Natural killer cell (primary cell): ENCODE data around the gene EP400. TPM values are rescaled to one million over a fixed set of nuclear protein-coding genes. Genes with fewer than 3 reads are reported as not detected.

ENCODE experiments used
- ATAC-seq, 3 donors: fragments of 150-1000 bp in 2 of 3; fragments of 200-7000 bp in 1 of 3; cut with Tn5 transposase; 1 replicate in 1 of 3; 2 replicates in 2 of 3; pipeline ENCODE4 v1.10.0; 2021; ENCODE audit warnings: mild to moderate bottlenecking in 2 of 3, moderate library complexity in 2 of 3
- DNase-seq, 2 donors: peaks; one replicate each; pipeline versions ENCODE4 v3.0.0 to v3.0.0-alpha.2; 2013 to 2021; ENCODE audit warnings: mixed read lengths in 1 of 2
- H3K27ac ChIP-seq: one replicate; pipeline ENCODE4 v1.5.1; 2013; ENCODE audit warnings: mild to moderate bottlenecking, low read length
- H3K27me3 ChIP-seq: one replicate; pipeline ENCODE4 v1.6.1; 2013; ENCODE audit warnings: low read length; ENCODE audit not compliant: control insufficient read depth, insufficient read depth
- H3K36me3 ChIP-seq: one replicate; pipeline ENCODE4 v1.6.1; 2013; ENCODE audit warnings: low read length; ENCODE audit not compliant: control insufficient read depth, insufficient read depth
- H3K4me1 ChIP-seq: one replicate; pipeline ENCODE4 v1.6.1; 2013; ENCODE audit warnings: low read length; ENCODE audit not compliant: control insufficient read depth, insufficient read depth
- H3K4me3 ChIP-seq: one replicate; pipeline ENCODE4 v1.5.1; 2013; ENCODE audit warnings: low read length
- H3K9me3 ChIP-seq: one replicate; pipeline ENCODE4 v1.6.1; 2013; ENCODE audit warnings: low read length; ENCODE audit not compliant: control insufficient read depth, insufficient read depth
- H3K27ac Mint-ChIP-seq, 2 donors: one replicate each; pipeline ENCODE4 v1.8.0; 2022; ENCODE audit warnings: mild to moderate bottlenecking in 2 of 2, mixed read lengths in 2 of 2, moderate library complexity in 1 of 2
- H3K27me3 Mint-ChIP-seq, 2 donors: one replicate each; pipeline ENCODE4 v1.8.0; 2022; ENCODE audit warnings: low read depth in 2 of 2, mixed read lengths in 2 of 2
- H3K36me3 Mint-ChIP-seq: one replicate; pipeline ENCODE4 v1.8.0; 2022; ENCODE audit warnings: mixed read lengths
- H3K4me1 Mint-ChIP-seq, 2 donors: one replicate each; pipeline ENCODE4 v1.8.0; 2022; ENCODE audit warnings: mixed read lengths in 2 of 2
- H3K4me3 Mint-ChIP-seq: one replicate; pipeline ENCODE4 v1.8.0; 2022; ENCODE audit warnings: mild to moderate bottlenecking, moderate library complexity, mixed read lengths
- H3K9me3 Mint-ChIP-seq, 2 donors: one replicate each; pipeline ENCODE4 v1.8.0; 2022; ENCODE audit warnings: mixed read lengths in 2 of 2
- WGBS: methylation state at CpG from one replicate; pipeline ENCODE4 v1.1.7; 2013; ENCODE audit warnings: missing lambda C conversion rate; ENCODE audit not compliant: insufficient coverage; 5-methylcytosine and 5-hydroxymethylcytosine counted together
- intact Hi-C: fragments of 100-400 bp; cut with micrococcal nuclease; formaldehyde crosslinking; loops from one replicate; pipeline ENCODE4 v1.14.2; 2022
- total RNA-seq, 4 donors: library from RNA; stranded (reverse); fragments of 120-200 nt in 1 of 4; gene quantifications; one replicate each; pipeline versions ENCODE4 v1.2.3 to v1.2.4, GENCODE V29; 2013 to 2022
- TF ChIP-seq, protein P1 (sequence below): fragments of 200-600 bp; IDR thresholded peaks from one replicate; pipeline ENCODE4 v1.8.0; 2022; ENCODE audit warnings: antibody characterized with exemption

The EP400 gene
- total RNA-seq, 3 donors from 2014 or later (not counting 1 experiment from before 2014, with no cell fraction given), result 62.8 to 81.1 (median 80.1) TPM

DNA sequence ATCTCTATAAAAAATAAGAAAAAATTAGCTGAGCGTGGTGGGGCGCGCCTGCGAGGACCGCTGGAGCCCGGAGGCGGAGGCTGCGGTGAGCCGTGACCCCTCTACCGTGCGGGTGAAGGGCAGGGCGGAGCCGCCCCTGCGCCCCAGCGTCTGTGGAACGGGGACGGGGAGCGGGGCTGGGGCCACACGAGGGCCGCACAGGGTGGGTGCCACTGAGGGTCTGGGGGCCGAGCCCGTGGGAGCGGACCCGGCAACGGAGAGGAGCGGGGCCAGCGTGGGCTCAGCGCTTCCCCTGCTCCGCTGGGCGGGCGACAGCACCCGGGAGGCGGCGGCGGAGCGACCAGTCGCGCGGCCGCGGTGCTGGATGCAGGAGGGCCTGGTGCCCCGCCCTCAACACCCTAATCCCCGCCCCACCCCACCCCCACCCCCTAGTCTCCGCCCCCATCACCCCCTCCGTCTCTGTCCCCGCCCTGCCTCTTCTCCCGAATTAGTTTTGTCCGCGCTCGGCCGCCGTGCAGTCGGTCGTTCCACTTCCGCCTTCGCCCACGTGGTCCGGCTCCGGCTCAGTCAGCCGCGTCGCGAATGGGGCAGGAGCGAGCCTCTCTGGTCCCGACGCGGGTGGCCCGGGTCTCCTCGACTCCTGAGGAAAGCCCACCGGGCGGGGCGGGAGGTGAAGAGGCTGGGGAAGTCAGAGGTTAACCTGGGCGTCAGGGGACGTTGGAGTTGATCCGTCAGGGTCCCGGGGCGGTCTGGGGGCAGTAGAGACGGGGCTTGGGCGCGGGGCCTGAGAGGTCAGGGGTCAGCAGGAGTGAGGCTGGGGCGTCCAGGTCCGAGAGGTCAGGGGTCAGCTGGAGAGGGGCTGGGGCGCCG is 20.8 kb upstream of the EP400 start, which contains the start of gene PUS1:
PUS1 (plus strand) TSS at position 566 of the 870 bp plus-strand sequence. CDS start 447 bp downstream, outside the sequence.
- Histone ChIP-seq H3K4me1 (peaks cover 30% of the 10 kb centered on the region), H3K27ac (peak within 1 kb of the TSS; percentile 43), H3K9me3 (no peaks in the 10 kb centered on the region), H3K27me3 (no peaks in the 10 kb centered on the region), H3K36me3 (peaks cover 23% of the 10 kb centered on the region), H3K4me3 (peak within 1 kb of the TSS; percentile 73)
- Mint-ChIP-seq H3K4me1 (peaks cover 9 to 26% of the 10 kb centered on the region in 2 donors), H3K27ac (peak within 1 kb of the TSS; percentile 83 to 95), H3K27me3 (no peaks in the 10 kb centered on the region), H3K4me3 (peak within 1 kb of the TSS; percentile 97), H3K36me3 (no peaks in the 10 kb centered on the region), H3K9me3 (no peaks in the 10 kb centered on the region)
- TF ChIP-seq, protein P1, sequence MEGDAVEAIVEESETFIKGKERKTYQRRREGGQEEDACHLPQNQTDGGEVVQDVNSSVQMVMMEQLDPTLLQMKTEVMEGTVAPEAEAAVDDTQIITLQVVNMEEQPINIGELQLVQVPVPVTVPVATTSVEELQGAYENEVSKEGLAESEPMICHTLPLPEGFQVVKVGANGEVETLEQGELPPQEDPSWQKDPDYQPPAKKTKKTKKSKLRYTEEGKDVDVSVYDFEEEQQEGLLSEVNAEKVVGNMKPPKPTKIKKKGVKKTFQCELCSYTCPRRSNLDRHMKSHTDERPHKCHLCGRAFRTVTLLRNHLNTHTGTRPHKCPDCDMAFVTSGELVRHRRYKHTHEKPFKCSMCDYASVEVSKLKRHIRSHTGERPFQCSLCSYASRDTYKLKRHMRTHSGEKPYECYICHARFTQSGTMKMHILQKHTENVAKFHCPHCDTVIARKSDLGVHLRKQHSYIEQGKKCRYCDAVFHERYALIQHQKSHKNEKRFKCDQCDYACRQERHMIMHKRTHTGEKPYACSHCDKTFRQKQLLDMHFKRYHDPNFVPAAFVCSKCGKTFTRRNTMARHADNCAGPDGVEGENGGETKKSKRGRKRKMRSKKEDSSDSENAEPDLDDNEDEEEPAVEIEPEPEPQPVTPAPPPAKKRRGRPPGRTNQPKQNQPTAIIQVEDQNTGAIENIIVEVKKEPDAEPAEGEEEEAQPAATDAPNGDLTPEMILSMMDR, result no peak
- peak; percentile 87 to 95 (median 90) for ATAC-seq
- intact Hi-C loops, result loop anchor here (1.0 kb wide), 2 partner anchors 20 to 33 kb away; partner anchors contain the start of gene EP400
- under 1% methylated on average over 73 of the region's 84 CpGs for WGBS
- peak; percentile 90 to 97 for DNase-seq

DNA sequence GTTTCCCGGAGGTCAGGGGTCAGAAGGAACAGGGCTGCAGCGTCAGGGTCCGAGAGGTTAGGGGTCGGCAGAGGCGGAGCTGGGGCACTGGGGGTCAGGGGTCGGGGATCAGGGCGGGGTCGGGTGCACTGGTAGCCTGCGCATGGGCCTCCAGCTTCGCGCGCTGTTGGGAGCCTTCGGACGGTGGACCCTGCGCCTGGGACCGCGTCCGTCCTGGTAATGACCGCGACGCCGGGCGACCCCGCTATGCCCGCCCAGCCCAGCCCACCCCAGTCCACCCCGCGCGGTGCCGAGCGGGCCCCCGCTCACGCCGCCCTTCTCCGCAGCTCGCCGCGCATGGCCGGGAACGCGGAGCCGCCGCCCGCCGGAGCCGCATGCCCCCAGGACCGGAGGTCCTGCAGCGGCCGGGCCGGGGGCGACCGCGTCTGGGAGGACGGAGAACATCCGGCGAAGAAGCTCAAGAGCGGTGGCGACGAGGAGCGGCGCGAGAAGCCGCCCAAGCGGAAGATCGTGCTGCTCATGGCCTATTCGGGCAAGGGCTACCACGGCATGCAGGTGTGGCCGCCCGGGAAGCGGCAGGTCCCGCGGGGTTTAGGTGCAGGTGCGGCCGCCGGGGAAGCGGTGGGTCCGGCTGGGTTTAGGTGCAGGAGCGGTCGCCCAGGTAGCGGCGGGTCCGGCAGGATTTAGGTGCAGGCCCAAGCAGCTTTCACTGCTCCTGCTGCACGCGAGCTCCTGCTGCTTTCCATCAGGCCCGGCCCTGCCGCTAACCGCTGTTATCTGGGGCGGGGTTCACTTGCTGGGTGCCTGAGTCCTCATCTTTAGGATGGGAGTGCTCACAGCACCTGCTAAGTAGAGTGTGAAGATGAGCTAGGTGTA is 19.9 kb upstream of the EP400 start:
- Histone ChIP-seq H3K4me1 (peaks cover 22% of the 10 kb centered on the region), H3K4me3 (peak overlapping the region; percentile 73), H3K36me3 (peaks cover 30% of the 10 kb centered on the region), H3K27me3 (no peaks in the 10 kb centered on the region), H3K27ac (peak overlapping the region; percentile 36), H3K9me3 (no peaks in the 10 kb centered on the region)
- no peaks in the 10 kb centered on the region for H3K9me3 Mint-ChIP-seq
- H3K27ac Mint-ChIP-seq, result peak overlapping the region; percentile 83 to 95
- H3K4me3 Mint-ChIP-seq, result peak overlapping the region; percentile 97
- intact Hi-C loops, result loop anchor here (1.0 kb wide), 2 partner anchors 19 to 34 kb away; partner anchors contain the start of gene EP400
- under 1% methylated on average over 87 of the region's 87 CpGs for WGBS
- H3K27me3 Mint-ChIP-seq, result no peaks in the 10 kb centered on the region
- no peaks in the 10 kb centered on the region for H3K36me3 Mint-ChIP-seq
- TF ChIP-seq, protein P1, result no peak
- peak in 1 of 2 donors; percentile 51 for DNase-seq
- H3K4me1 Mint-ChIP-seq, result peaks cover 9 to 26% of the 10 kb centered on the region in 2 donors
- peak in 2 of 3 donors; percentile 5 to 8 for ATAC-seq

DNA sequence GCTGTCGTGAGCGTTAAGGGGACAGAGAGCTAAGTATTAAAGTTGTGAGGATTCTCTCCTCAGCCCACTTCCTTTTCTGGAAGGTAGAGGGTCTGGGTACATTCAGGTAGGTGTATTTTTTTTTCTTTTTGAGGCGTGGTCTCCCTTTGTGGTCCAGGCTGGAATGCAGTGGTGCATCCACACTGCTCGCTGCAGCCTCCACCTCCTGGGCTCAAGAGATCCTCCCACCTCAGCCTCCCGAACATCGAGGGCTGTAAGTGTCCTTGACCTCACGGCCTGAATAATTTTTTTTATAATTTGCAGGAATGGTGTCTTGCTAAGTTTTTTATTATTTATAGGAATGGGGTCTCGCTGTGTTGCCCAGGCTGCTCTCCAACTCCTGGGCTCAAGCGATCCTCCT is 19.2 kb upstream of the EP400 start:
- Mint-ChIP-seq H3K9me3 (no peaks in the 10 kb centered on the region), H3K4me1 (peaks cover 9 to 26% of the 10 kb centered on the region in 2 donors), H3K27ac (peak overlapping the region; percentile 16 to 72), H3K27me3 (no peaks in the 10 kb centered on the region), H3K36me3 (no peaks in the 10 kb centered on the region), H3K4me3 (peak overlapping the region; percentile 78)
- TF ChIP-seq, protein P1, result no peak
- Histone ChIP-seq H3K27me3 (no peaks in the 10 kb centered on the region), H3K27ac (no peak overlapping the region), H3K9me3 (no peaks in the 10 kb centered on the region), H3K36me3 (peaks cover 33% of the 10 kb centered on the region), H3K4me3 (no peak overlapping the region), H3K4me1 (peaks cover 20% of the 10 kb centered on the region)
- ATAC-seq, result no peak
- DNase-seq, result no peak
- WGBS, result 79% methylated on average over 7 of the region's 9 CpGs
- intact Hi-C loops, result no loop called here
